SKM-1 (cell line): ENCODE data around the gene RBX1.
"Not testable (repeated sequence)": the region's sequence is repeated elsewhere in the genome, so short reads cannot be mapped to it uniquely, and the experiment has no call there.

Experiments used
- DNase-seq: peaks from one replicate; lab custom pipeline; 2025; ENCODE audit not compliant: unreplicated experiment; lab: John Stamatoyannopoulos, UW

RBX1 gene

GRCh38 chr22:40967111-40967760 lies 16.1 kb downstream of the RBX1 start:
- DNase-seq = no peak

GRCh38 chr22:40972587-40972986 lies 21.4 kb downstream of the RBX1 start:
- DNase-seq = no peak

GRCh38 chr22:40973144-40973543 lies 22.0 kb downstream of the RBX1 start:
- DNase-seq = no peak

- no peak for DNase-seq
Observed at GRCh38 chr22:40975366-40975765, 24.2 kb downstream of the RBX1 start.

- DNase-seq = no peak
Observed at GRCh38 chr22:40976866-40977700, 25.9 kb downstream of the RBX1 start.

- no peak for DNase-seq
Observed at GRCh38 chr22:40979198-40979597, 28.0 kb downstream of the RBX1 start.

- no peak for DNase-seq
Observed at GRCh38 chr22:40979871-40980270, 28.7 kb downstream of the RBX1 start.

- DNase-seq = no peak
Observed at GRCh38 chr22:40982482-40983385, 31.6 kb downstream of the RBX1 start.

- no peak for DNase-seq
Observed at GRCh38 chr22:40991298-40991697, 40.1 kb downstream of the RBX1 start.

GRCh38 chr22:40995821-40996220 lies 44.6 kb downstream of the RBX1 start:
- DNase-seq = no peak

- DNase-seq = no peak
Observed at GRCh38 chr22:40997520-40997919, 46.3 kb downstream of the RBX1 start.

GRCh38 chr22:41000040-41000565 lies 48.9 kb downstream of the RBX1 start:
- DNase-seq = no peak

GRCh38 chr22:41000941-41001721 lies 50.0 kb downstream of the RBX1 start:
- no peak for DNase-seq

- no peak for DNase-seq
Observed at GRCh38 chr22:41001722-41002122, 50.5 kb downstream of the RBX1 start.

- not testable (repeated sequence) for DNase-seq
Observed at GRCh38 chr22:41002386-41002785, 51.2 kb downstream of the RBX1 start.

- no peak for DNase-seq
Observed at GRCh38 chr22:41003066-41003465, 51.9 kb downstream of the RBX1 start.

- no peak for DNase-seq
Observed at GRCh38 chr22:41003976-41004375, 52.8 kb downstream of the RBX1 start.

GRCh38 chr22:41009222-41009948 lies 58.2 kb downstream of the RBX1 start:
- DNase-seq = peak; percentile 88

- no peak for DNase-seq
Observed at GRCh38 chr22:41015003-41015402, 63.8 kb downstream of the RBX1 start.
